ENCODE measurements around the gene KLF11.
"Not testable (repeated sequence)": the region's sequence is repeated elsewhere in the genome, so short reads cannot be mapped to it uniquely, and the experiment has no call there.

Gene KLF11

DNA sequence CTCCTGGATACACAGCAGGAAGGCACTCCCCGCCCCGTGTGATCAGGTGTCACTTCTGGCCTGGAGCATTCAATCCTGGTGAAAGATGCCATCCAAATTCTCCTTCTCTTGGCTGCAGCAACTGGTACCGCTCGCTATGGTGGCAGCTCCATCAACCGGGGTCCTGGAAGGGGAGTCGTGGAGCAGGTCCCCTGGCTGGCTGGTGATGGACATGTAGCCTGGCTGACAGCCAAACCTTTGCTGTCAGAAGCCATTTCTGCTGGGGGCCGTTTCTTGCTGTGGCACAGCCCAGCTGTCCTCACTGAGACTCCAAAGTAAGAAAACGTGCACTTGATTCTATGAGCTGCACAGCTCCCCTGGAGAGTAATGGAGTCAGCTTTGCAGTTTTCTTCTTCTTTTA lies 44.0 kb downstream of the KLF11 start:
- peak; percentile 23 for DNase-seq

DNA sequence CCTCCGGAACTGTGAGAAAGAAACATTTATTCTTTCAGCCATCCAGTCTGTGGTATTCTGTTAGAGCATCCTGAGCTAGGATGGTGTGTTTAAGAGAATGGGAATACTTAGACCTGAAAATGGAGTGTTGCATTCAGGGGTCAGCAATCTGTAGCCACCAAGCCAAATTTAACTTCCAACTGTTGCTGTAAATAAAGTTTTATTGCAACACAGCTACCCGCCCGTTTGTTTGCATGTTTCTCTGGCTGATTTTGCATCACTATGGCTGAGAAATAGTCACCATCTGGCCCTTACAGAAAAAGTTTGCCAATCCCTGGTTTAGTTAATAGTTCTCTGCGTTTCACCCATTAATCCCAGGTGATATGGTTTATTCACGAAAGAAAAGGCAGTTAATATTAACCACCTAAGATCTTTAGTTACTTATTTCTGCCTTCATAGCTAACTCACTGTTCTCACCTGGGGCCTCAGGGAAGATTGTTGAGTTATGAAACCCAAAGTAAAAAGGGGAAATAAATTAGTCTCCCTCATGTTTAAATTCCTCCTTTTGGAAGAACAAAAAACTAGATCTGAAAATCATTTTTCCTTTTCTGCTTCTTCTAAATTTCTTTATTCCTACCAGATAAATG lies 46.3 kb downstream of the KLF11 start:
- no peak for DNase-seq

DNA sequence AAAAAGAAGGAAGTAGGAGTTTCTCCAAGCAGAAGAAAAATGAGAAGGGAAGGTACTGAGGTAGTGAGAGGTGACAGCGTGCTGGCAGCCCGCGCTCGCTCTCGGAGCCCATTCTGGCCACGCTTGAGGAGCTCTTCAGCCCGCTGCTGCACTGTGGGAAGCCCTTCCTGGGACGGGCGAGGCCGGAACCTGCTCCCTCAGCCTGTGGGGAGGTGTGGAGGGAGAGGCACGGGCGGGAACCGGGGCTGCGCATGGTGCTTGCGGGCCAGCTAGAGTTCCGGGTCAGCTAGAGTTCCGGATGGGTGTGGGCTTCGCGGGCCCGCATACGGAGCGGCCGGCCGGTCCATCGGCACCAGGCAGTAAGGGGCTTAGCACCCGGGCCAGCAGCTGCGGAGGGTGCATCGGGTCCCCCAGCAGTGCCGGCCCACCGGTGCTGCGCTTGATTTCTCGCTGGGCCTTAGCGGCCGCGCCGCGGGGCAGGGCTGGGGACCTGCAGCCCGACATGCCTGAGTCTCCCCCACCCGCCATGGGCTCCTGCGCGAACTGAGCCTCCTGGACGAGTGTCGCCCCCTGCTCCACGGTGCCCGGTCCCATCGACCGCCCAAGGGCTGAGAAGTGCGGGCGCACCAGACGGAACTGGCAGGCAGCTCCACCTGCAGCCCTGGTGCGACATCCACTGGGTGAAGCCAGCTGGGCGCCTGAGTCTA lies 48.0 kb downstream of the KLF11 start:
- DNase-seq, result no peak

DNA sequence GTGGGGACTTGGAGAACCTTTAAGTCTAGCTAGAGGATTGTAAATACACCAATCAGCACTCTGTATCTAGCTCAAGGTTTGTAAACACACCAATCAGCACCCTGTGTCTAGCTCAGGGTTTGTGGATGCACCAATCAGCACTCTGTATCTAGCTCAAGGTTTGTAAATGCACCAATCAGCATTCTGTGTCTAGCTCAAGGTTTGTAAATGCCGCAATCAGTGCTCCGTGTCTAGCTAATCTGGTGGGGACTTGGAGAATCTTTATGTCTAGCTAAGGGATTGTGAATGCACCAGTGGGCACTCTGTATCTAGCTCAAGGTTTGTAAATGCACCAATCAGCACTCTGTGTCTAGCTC lies 48.5 kb downstream of the KLF11 start:
- not testable (repeated sequence) for DNase-seq

DNA sequence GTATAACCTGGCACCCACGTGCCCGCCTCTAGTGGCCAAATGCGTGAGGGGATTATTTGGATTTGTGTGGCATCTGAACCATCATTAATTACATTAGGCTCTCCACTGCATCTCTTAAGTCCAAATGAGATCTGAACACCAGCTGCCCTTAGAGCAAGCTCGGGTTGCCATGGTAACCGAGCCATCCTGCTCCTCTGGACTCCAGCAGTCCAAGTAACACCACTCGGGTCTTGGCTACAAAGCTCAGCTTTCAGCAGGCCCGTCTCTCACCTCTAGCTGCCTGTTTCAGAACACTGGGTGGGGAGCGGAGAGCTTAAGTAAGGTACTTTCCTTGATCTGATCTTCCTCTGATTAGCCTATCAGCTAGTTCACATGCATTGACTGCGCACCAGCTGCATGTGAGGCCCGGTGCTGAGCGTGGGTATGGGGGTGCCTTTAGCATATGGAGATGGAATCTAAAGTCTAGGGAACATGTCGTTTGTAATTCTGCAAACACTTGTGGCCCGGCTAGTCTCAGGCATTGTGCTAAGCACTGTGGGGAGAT lies 51.0 kb downstream of the KLF11 start:
- no peak for DNase-seq

DNA sequence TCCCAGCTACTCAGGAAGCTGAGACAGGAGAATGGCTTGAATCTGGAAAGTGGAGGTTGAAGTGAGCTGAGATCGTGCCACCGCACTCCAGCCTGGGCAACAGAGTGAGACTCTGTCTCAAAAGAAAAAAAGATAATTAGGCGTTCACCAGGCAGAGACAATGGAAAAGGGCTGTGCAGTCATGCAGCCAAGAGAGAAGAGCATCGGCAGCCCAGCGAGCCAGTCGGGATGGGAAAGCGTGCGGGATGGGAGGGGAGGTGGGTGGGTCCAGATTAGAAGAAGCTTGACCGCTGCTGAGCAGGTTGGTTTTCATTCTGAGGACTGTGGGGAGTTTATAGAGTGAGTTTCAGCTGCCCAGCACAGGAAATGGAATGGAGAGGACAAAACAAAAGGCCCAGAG lies 51.8 kb downstream of the KLF11 start:
- no peak for DNase-seq

DNA sequence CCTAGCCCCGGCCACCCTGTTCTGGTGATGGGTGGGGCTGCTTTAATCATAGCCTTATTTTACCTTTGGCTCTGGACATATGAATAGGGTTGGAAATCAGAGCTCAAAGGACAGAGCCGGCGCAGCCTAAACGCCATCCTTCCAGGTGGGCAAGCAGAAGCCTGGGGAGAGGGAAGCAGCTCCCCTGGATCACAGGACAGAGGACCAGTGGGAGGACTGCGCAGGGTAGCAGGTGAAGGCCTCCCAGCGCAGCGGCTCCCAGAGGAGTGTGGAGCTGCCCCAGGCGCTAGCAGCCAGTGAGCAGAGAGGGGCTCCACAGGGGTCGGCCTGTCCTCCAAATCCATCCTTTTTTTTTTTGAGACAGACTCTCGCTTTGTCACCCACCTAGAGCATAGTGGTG lies 53.3 kb downstream of the KLF11 start:
- no peak for DNase-seq

DNA sequence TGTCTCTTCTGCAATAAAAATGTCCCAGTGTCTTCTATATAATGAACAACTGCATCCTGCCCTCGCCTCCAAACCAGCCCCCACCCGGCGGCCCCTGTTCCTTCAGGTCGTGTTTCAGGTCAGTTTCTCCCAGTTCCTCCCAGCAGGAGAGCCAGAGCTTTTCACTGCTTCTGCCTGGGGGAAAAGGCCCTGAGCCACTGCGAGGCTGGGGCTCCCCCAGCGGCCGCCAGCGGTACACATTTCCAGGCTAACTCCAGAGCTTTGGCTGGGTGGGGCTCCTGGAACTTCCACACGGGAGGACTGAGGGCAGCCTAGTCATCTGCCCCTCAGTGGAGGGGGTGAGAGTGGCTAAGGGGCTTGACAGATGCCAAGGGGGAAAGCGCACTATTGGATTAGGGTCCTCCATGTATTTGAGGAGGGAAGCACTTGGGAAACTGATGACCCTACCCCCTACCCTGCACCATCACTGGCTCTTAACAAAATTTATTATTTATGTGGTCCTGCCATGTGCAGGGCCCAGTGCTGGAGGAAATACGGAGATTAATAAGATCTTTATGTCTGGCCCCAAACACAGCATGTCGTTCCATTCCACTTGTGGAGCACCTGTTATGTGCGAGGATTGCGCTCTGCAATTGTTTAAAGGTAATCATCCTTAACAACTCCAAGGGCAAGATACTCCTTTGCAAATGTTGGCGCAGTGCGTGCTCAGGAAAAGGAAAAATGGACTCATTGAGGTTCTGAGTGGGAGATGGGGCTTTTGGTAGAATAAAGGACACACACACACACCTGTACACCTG lies 54.2 kb downstream of the KLF11 start:
- DNase-seq, result peak; percentile 64

DNA sequence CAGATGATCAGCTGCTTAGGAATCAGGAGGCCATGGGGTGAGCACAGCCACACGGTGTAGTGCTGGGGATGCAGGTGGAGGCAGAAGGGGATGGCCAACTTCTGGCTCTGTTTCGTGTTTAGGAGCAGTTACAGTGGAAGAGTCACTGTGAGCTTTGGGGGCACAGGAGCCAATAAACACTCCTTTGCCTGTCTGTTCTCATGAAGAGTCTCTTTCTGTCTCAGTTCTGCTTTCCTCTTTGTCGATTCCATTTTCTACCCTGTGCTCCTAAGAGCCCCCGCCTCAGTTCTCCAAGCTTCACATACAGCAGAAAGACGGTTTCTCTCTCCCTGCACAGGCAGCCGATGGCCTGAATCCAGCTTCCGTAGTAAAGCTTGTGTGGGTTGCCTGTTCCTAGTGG lies 58.1 kb downstream of the KLF11 start:
- no peak for DNase-seq

DNA sequence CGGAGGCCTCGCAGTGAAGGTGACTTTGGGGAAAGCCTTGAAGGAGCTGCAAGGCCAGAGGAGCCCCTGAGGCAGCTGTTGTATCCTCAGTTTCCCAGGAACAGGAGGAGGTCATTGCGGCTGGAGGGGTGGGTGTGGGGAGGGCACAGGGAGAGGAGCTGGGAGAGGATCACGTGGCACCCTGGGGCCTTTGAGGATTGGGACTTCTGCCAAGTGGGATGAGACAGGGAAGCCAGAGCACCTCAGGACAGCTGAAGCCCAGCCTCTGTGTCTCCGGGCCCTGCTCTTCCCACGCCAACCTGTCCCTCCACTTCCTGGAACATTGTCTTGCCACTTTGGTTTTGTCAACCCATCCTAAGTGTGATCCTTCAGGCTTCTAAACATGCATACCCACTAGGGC lies 59.8 kb downstream of the KLF11 start:
- no peak for DNase-seq

Data from NCI-H2171 treated with DMSO at 0.1 percent for 48 hours (cell line).